ENCODE measurements around the gene SIN3A.
"Not testable (repeated sequence)": the region's sequence is repeated elsewhere in the genome, so short reads cannot be mapped to it uniquely, and the experiment has no call there.

Gene SIN3A

DNA sequence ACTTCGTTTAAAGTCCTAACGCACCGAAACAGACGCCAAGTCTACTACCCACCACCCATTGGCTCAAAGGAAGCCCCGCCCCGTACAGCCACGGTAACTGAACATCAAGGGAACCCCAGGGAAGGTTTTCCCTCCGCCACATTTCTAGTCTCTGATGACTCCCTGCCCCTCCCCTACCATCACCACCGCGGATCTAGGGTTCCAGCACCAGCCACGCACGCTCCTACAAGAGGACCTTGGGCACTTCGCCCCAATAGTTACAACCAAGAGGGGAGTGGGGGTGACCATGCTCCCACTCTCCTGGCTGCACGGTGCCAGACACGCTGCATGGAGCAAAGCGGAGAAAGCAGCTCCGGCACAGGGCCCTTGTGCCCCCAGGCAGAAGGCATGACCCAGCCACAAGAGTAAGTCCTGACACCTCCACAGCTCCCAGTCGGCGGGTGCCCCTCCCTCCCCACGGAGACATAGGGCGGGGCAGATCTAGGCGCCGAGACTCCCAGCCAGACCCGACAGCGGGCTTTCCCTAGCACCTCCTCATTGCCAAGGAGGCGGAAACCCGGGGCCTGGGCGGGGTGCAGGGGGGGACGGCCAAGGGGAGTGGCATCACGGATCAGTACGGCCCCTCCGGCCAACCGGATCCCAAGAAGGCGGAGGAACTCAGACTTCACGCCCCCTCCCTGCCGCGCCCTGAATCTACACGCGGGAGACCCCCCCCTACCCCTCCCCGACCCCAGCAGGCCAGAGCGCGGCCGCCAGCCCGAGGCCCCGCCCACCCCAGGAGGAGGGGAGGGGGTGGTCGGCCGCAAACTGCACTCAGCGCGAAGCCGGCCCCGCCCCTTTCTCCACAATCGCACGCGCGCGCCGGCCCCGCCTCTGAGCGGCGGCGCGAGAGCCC is 936 bp downstream of the SIN3A start:
- DNase-seq (ENCODE audit: low spot score) = peak; percentile 91

DNA sequence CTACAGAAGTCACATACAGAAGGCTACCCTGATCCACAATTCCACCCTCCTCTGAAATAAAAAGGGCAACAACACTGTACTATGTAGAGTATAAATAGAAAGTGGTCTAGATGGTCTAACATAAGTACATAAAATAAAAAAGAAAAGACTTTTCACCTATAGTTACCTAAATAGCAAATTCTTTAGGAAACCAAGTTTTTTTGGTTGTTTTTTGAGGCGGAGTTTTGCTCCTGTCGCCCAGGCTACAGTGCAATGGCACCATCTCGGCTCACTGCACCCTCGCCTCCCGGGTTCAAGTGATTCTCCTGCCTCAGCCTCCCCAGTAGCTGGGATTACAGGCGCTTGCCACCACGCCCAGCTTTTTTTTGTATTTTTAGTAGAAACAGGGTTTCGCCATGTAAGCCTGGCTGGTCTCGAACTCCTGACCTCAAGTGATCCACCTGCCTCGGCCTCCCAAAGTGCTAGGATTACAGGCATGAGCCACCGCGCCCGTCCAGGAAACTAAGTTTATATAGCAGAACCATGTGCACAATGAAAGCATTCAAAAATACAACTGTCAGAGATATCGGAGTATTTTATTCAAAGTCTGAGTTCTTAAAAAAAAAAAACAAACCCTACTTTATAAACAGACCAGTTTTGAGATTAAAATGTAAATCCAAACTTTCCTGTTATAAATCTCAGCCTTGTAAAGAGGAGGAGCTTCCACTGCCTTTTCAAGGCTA is 1.7 kb downstream of the SIN3A start:
- DNase-seq (ENCODE audit: low spot score) = no peak

DNA sequence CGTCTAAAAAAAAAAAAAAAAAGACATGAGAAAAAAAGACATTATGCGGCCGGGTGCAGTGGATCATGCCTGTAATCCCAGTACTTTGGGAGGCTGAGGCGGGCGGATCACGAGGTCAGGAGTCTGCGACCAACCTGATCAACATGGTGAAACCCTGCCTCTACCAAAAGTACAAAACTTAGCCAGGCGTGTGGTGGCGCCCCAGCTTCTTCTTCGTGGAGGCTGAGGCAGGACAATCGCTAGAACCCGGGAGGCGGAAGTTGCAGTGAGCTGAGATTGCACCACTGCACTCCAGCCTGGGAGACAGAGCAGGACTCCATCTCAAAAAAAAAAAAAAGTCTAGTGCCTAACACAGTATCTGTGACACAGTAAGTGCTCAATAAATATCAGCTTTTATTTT is 3.3 kb downstream of the SIN3A start:
- DNase-seq (ENCODE audit: low spot score) = not testable (repeated sequence)

DNA sequence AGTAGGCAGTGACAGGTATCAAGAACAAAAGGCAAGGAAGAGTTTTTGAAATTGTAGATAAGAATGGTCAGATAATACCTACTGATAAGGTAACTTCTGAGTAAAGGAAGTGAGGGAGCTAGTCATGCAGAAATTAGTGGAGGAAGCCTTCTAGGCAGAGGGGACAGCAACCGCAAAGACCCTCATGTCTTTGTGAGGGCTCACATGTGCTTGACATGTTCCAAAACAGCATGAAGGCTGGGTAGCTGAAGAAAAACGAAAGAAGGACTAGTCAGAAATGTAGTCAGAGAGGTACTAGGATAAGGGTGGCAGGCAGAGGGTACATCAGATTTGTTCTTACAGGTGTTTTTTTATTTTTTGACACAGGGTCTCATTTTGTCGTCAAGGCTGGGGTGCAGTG is 5.3 kb downstream of the SIN3A start:
- DNase-seq (ENCODE audit: low spot score) = no peak

DNA sequence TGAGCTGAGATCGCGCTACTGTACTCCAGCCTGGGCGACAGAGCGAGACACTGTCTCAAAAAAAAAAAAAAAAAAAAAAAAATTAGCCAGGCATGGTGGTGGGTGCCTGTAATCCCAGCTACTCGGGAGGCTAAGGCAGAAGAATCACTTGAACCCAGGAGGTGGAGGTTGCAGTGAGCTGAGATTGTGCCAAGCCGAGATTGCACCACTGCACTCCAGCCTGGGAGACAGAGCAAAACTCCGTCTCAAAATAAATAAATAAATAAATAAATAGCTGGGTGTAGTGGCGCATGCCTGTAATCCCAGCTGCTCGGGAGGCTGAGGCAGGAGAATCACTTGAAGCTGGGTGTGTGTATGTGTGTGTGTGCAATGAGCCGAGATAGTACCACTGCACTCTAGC is 6.2 kb downstream of the SIN3A start:
- DNase-seq (ENCODE audit: low spot score) = not testable (repeated sequence)

DNA sequence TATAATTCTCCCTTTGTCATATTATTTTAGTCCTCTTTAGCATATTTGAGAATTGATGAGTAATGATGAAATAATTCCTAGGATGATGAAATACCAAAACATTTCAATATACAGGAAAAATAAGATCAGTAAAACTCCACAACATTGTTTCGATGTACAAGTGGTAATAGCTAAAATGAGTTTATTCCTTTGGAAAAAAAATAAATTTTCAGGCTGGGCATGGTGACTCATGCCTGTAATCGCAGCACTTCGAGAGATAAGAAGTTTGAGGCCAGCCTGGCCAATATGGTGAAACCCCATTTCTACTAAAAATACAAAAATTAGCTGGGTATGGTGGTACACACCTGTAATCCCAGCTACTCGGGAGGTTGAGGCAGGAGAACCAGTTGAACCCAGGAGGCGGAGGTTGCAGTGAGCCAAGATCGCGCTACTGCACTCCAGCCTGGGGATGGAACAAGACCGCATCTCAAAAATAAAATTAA is 7.5 kb downstream of the SIN3A start:
- not testable (repeated sequence) for DNase-seq (ENCODE audit: low spot score)

DNA sequence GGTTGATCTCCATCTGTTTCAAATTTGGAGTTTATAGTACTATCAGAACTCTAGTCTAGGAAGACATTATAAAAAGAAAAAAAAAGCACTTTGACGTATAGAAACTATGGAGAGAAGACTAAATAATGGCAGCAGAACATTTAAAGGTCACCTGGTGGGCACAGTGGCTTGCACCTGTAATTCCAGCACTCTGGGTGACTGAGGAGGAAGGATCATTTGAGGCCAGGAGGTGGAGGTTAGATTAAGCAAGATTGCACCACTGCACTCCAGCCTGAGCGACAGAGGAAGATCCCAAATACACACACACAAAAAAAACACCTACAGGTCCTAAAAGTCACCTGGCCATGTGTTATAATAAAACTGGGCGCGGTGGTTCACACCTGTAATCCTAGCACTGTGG is 13.8 kb downstream of the SIN3A start:
- DNase-seq (ENCODE audit: low spot score) = no peak

DNA sequence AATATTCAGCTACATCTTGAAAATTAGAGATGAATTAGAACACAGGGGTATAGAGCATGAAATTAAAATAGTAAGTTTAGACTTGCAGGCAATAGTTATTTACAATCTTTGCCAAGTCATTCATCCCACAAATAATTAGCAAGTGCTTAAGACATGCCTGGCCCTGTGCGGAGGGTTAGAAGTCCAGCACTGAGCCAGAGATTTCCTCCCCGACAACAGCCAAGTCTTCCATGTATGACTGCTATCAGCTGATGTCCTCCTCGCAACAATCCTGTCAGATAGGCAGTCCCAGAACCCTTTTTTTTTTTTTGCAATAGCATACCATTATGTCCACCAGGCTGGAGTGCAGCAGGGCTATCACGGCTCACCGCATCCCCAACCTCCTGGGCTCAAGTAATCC is 14.6 kb downstream of the SIN3A start:
- no peak for DNase-seq (ENCODE audit: low spot score)

DNA sequence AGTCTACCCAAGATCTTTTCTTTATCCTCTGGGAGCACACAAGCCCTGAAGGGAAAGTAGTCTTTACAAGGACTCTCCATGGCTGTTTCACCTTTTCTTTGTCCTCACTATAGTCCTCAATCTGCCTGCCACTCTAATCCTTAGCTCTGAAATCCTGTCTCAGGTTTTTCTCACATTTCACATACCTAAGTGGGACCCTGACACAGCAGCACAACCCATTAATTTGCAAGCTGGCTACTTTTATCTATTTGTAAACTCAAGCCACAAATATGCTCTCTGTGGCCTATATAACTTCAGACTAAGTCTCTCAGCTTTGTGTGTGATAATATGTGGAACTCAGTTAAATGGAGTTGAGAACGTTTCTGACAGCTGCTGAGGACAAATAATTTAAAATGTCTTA is 19.8 kb downstream of the SIN3A start:
- DNase-seq (ENCODE audit: low spot score) = no peak

DNA sequence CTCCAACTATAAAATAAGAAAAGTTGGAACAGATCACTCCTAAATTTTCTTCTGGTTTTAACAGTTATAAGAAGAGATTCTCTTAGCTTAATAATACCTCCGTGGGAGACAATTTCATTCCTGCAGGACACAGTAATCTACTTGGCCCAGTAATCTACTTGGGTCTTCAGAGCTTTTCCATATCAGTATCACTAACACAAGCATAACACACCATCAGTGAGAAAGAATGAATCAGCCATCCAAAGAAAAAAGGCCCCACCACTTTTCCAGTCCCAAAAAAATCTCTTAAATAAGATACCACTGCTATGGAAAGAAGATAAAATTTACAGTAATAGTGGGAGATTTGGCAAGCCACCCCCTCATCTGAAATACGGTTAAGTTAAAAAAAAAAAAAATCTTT is 20.2 kb downstream of the SIN3A start:
- DNase-seq (ENCODE audit: low spot score) = no peak

DNA sequence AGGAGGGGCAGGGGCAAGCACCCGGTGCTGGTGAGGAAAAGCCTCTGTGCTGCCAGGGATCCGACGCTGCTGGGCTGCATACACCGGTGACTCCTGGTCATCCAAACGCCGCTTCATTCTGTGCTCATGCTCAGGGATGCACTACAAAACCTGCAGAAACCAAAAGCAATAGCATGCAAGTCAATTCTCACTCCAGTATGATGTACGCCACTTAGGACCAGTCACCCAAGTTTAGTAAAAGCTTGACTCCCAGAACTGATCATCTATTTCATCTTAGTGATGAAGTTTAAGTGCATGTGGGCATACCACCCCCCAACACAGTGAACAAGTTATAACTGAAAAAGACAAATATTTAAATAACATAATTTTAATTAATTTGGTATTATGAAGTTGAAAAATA is 21.2 kb downstream of the SIN3A start:
- DNase-seq (ENCODE audit: low spot score) = no peak

DNA sequence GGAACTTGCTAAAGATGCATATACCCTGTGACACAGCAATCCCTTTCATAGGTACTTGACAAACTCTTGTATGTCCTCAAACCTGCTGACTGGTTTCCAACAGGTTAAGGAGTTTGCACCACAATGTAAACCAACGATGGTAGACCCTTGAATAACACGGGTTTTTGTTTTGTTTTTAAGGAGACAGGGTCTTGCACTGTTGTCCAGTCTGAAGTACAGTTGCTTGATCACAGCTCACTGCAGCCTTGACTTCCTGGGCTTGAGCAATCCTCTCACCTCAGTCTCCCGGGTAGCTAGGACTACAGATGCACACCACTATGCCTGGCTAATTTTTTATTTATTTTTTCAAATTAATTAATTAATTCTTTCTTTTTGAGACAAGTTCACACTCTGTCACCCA is 23.3 kb downstream of the SIN3A start:
- no peak for DNase-seq (ENCODE audit: low spot score)

DNA sequence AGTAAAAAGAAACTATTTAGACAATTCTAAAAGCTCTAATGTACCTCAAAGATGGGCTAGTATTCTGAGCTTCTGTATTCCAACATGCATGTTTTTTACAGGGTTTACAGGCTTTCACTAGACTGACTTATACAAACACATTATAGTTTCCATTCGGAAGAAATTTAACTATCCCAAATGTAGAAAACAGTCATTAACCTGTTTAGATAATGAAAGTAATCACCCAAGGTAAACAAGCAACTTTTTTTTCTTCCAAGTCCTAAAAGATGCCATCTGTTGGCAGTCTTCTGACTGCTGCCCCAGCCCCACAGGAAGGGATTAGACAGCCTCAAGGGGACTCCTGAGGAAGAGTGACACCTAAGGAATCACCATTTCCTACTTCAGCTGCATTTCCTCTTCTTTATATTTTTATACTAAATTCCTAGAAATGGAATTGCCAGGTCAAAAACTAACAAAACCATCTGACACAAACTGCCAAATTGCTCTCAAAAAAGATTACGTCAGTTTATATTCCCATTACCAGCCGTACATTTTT is 25.5 kb downstream of the SIN3A start:
- DNase-seq (ENCODE audit: low spot score) = peak; percentile 73

DNA sequence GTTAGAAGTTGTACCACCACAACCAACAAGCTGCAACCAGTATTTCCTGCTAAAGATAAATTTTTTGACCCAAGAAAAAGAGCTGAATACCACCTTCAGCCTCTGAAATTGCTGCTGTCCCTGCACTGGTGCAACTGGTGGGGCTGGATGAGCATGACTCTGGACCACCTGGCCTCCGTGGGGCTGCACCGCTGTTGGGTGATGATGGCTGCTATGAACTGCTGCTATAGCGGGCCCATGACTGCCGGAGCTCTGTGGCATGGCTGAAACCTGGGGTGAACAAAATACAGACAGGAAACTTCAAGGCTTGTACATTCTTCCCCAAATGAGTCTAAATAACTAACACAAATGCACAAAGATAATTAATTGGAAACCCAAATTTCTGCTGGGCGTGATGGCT is 28.9 kb downstream of the SIN3A start:
- no peak for DNase-seq (ENCODE audit: low spot score)

DNA sequence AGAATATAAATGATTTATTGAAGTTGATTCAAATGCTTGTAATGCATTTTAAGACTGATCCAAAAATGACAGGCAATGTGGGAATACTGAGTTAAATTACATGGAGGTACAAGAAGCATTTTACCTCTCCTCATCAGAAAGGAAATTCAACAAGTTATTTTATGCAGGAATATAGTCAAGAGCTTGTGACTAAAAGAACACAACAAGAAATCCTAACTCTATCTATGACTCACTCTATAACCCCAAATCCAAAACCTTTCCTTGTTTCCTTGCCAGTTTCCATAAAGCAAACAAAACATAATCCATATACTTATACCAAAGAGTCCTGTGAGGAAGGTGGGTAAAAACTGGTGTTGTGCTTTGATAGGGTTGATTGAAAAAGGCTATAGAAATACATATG is 30.8 kb downstream of the SIN3A start:
- DNase-seq (ENCODE audit: low spot score) = no peak

DNA sequence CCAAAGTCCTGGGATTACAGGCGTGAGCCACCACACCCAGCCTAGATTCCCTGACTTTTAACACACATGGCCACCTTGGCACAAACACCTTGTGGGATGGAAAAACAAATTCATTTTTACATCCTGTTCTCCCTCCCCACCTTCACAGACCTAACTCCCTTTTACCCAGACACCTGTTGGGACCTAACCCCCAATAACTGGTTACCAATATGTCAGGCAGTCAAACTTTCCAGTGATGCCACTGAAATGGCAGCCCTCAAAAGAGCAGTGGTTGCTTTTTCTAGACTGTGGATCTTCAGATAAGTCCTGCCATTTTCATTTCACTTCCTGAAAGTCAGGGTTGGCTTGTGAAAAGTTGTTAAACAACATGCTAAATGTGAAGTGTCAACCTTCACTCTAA is 34.9 kb downstream of the SIN3A start:
- no peak for DNase-seq (ENCODE audit: low spot score)

DNA sequence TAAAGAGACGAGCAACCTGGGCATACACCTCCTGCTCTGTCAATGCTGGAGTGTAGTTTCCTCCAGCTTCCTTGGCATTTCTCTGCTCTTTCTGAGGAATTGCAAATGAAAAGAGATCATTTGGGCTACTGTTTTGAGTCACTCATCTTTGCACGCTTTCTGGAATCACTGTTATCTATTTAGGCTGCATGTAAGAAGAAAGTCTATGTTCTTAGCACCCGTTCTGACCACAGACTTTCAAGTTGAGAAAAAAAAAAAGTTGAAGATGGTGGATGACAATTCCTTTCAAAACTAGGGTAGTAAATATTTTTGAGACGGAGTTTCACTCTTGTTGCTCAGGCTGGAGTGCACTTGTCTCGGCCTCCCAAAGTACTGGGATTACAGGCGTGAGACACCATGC is 41.3 kb downstream of the SIN3A start:
- DNase-seq (ENCODE audit: low spot score) = no peak

DNA sequence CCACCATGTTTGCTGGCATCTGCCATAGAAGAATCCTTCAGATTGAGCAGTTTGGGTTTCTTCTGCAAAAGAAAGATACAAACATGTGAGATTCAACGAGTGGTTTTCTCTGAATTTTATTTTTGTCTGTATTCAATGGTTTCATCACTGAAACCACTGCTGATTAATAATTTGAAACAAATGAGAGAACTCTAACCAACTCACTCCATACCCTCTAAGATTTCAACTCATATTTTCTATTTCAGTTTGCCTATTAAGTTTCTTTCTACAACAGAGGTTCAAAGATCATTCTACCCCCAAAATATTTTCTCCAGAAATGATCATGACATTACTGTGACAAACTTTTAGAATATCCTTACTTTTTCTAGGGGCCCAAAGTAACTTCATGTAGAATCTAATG is 44.4 kb downstream of the SIN3A start:
- no peak for DNase-seq (ENCODE audit: low spot score)

DNA sequence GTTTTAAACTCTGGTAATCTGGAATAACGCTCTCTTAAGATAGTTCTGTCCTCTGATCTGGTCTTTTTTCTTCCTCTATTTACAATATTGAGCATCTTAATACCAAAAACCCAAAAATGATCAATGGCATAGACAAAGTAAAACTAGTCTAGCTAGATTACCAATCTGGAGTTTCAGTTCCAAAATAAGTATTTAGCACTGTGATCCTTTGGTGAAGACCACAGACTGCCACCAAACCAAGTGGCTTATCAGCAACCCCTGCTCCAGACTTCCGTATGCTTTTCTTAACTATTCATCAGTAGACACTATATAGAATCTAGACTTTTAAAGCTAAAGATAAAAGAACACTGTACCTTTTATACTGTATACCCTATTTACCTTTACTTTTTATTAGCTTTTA is 47.6 kb downstream of the SIN3A start:
- no peak for DNase-seq (ENCODE audit: low spot score)

DNA sequence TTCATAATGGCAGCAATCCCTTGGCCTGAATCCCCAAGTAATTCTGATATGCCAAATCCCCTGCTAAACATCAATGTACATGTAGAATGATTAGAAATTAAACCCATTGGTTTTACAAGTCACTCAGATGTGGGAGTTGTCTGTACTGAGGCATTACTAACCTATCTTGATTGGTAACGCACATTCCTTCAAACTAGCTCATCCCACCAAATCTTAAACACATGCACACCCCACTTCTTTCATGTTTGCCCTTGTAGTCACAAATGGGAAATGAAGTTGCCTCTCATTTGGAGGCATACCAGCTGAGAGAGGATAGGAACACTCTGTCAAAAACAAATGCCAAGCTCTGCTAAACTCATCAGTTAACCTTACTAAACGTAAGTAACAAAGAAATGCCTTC is 54.0 kb downstream of the SIN3A start:
- no peak for DNase-seq (ENCODE audit: low spot score)

DNA sequence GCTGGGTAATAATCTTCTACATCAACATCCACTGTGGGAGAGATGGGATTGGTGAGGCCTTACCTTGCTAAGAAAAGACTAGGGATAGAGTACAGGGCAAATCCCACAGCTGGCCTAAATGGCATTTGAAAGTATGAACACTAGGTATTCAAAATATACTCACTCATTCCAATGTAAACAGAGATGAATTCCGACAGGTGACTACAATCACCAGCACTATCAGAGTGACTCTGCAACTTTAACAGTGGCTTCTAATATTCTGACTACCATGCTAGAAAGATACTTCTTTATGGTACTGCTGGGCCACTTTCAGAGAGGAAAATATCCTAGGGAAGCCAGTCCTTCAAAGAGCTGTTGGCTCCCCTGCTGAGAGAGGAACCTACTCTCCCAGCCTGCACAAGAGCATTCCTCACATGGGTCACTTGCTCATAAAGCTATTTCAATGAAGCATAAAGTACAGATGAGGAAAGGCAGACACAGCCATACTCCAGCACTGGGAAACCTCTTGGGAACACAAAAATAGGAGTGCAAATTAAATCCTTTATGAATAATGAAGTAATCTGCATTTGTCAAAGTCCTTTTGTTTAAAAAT is 61.6 kb downstream of the SIN3A start:
- DNase-seq (ENCODE audit: low spot score) = no peak

DNA sequence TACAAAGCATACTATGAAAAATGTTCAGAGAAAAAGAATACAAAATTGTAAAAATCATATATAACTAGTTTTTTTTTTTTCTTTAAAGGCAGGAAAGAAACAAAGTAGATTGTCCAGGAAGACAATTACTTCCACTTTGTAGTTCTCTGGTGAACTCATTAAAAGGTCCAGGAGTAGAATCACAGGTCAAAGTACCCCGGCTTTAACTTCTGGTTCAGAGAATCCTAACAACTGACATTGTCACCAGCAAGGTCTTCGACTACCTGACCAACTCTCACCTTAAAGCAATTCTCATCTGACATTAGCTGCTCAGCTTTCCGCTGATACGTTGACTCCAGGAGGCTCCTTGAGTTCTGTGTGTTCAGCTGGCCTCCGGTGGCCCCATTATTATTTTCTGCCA is 67.5 kb downstream of the SIN3A start:
- not testable (repeated sequence) for DNase-seq (ENCODE audit: low spot score)

DNA sequence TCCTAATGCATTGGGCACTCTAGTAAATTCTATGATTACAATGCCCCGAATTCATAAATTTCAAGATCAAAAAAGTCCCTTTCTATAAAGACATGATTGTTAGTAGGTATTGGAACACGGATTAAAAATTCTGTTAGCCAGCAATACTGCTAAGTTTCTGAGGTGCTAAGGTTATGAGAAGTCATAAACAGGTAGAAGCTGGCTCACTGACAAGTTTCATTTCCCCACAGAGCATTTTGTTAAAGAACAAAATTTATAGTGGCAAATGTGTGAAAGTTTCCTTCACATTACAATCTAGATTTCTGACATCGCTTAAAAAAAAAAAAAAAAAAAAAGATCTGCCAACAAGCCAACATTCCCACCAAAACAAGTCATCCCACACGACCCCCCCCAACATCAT is 70.7 kb downstream of the SIN3A start:
- DNase-seq (ENCODE audit: low spot score) = no peak
